ENCODE measurements around the gene WDR1. TPM values are rescaled to one million over a fixed set of nuclear protein-coding genes. Genes with fewer than 3 reads are reported as not detected.

Gene WDR1
- total and polyA plus RNA-seq, 2 of the 13 experiments (the other 11 are each of a cell fraction or from before 2014, with no cell fraction given) = 106 to 198 TPM

DNA sequence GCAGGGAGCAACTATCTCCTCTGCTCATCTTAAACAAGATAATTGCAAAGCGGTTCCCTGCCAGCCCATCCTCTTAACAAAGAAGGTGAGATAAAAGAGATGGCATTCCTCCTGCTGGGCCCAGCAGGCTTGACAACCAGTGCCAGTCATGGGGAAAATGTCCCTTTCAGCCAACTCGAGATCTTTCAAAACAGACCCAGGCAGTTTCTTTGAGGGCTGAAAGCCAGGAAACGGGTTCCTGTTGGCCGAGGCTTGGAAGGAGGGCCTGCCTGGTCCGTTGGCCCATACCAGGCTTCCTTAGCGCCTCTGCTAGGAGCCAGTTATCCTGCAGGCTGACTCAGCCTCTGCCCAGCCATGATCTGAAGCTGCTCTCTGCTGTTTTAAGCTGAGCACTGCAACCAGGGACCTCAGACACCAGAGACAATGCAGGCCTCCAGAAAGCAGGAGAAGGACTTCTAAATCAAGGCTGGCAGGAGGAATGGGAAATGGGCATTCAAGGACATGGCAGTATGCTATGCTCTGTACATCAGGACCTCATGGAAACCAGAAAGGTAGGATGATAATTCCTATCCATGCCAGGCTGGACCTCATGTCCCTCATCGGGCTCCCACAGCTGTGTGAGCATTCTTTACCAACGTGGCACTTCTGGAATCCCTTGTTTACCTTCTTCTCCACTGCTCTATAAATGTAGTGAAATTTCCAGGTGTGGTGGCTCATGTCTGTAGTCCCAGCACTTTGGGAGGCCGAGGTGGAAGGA, 52.9 kb downstream of the WDR1 start (continued):
- TF ChIP-seq, protein P1, sequence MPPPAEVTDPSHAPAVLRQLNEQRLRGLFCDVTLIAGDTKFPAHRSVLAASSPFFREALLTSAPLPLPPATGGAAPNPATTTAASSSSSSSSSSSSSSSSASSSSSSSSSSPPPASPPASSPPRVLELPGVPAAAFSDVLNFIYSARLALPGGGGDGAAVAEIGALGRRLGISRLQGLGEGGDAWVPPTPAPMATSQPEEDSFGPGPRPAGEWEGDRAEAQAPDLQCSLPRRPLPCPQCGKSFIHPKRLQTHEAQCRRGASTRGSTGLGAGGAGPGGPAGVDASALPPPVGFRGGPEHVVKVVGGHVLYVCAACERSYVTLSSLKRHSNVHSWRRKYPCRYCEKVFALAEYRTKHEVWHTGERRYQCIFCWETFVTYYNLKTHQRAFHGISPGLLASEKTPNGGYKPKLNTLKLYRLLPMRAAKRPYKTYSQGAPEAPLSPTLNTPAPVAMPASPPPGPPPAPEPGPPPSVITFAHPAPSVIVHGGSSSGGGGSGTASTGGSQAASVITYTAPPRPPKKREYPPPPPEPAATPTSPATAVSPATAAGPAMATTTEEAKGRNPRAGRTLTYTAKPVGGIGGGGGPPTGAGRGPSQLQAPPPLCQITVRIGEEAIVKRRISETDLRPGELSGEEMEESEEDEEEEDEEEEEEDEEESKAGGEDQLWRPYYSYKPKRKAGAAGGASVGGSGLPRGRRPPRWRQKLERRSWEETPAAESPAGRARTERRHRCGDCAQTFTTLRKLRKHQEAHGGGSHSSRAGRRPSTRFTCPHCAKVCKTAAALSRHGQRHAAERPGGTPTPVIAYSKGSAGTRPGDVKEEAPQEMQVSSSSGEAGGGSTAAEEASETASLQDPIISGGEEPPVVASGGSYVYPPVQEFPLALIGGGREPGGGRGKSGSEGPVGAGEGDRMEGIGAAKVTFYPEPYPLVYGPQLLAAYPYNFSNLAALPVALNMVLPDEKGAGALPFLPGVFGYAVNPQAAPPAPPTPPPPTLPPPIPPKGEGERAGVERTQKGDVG (CRISPR knock-in tag; IDR thresholded peaks at IDR 0.05; ENCODE audit: borderline replicate concordance) = peak; percentile 59; the same call in 1 of the 2 replicates
- no peak for TF ChIP-seq REXO4 (CRISPR knock-in tag; IDR thresholded peaks at IDR 0.05; ENCODE audit: borderline replicate concordance)
- no peak for TF ChIP-seq ZFP36L2 (CRISPR knock-in tag; IDR thresholded peaks at IDR 0.05)
- no peak for TF ChIP-seq MTA3 (CRISPR knock-in tag; IDR thresholded peaks at IDR 0.05)
- TF ChIP-seq BCL6 (CRISPR knock-in tag; IDR thresholded peaks at IDR 0.05) = no peak
- TF ChIP-seq KLF9 (CRISPR knock-in tag; IDR thresholded peaks at IDR 0.05; ENCODE audit: low read depth) = no peak
- TF ChIP-seq, protein P2, sequence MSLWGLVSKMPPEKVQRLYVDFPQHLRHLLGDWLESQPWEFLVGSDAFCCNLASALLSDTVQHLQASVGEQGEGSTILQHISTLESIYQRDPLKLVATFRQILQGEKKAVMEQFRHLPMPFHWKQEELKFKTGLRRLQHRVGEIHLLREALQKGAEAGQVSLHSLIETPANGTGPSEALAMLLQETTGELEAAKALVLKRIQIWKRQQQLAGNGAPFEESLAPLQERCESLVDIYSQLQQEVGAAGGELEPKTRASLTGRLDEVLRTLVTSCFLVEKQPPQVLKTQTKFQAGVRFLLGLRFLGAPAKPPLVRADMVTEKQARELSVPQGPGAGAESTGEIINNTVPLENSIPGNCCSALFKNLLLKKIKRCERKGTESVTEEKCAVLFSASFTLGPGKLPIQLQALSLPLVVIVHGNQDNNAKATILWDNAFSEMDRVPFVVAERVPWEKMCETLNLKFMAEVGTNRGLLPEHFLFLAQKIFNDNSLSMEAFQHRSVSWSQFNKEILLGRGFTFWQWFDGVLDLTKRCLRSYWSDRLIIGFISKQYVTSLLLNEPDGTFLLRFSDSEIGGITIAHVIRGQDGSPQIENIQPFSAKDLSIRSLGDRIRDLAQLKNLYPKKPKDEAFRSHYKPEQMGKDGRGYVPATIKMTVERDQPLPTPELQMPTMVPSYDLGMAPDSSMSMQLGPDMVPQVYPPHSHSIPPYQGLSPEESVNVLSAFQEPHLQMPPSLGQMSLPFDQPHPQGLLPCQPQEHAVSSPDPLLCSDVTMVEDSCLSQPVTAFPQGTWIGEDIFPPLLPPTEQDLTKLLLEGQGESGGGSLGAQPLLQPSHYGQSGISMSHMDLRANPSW (CRISPR knock-in tag; IDR thresholded peaks at IDR 0.05; ENCODE audit: borderline replicate concordance) = no peak
- TF ChIP-seq GLI4 (CRISPR knock-in tag; IDR thresholded peaks at IDR 0.05; ENCODE audit: borderline replicate concordance) = no peak
- 0 out of 2 replicates have a peak, but pooled peaks have one; percentile 33 for TF ChIP-seq KDM2A (CRISPR knock-in tag; IDR thresholded peaks at IDR 0.05; ENCODE audit: borderline replicate concordance, low read depth)
- no peak for TF ChIP-seq ZNF343 (CRISPR knock-in tag; IDR thresholded peaks at IDR 0.05)
- TF ChIP-seq KAT7 (CRISPR knock-in tag; IDR thresholded peaks at IDR 0.05; ENCODE audit: borderline replicate concordance) = no peak
- TF ChIP-seq STAG1 (CRISPR knock-in tag; IDR thresholded peaks at IDR 0.05) = peak; percentile 99
- no peak for TF ChIP-seq ZNF232 (CRISPR knock-in tag; IDR thresholded peaks at IDR 0.05; ENCODE audit: borderline replicate concordance)
- 0 out of 2 replicates have a peak, but pooled peaks have one; percentile 54 for TF ChIP-seq MIXL1 (CRISPR knock-in tag; IDR thresholded peaks at IDR 0.05)
- no peak for TF ChIP-seq SOX13 (IDR thresholded peaks at IDR 0.05)
- TF ChIP-seq SOX13 (CRISPR knock-in tag; conservative IDR thresholded peaks at IDR 0.05 in 1 of 2, IDR thresholded peaks at IDR 0.05 in 1 of 2) = no peak
- TF ChIP-seq, protein P3, sequence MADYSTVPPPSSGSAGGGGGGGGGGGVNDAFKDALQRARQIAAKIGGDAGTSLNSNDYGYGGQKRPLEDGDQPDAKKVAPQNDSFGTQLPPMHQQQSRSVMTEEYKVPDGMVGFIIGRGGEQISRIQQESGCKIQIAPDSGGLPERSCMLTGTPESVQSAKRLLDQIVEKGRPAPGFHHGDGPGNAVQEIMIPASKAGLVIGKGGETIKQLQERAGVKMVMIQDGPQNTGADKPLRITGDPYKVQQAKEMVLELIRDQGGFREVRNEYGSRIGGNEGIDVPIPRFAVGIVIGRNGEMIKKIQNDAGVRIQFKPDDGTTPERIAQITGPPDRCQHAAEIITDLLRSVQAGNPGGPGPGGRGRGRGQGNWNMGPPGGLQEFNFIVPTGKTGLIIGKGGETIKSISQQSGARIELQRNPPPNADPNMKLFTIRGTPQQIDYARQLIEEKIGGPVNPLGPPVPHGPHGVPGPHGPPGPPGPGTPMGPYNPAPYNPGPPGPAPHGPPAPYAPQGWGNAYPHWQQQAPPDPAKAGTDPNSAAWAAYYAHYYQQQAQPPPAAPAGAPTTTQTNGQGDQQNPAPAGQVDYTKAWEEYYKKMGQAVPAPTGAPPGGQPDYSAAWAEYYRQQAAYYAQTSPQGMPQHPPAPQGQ (CRISPR knock-in tag; IDR thresholded peaks at IDR 0.05; ENCODE audit: borderline replicate concordance) = no peak
- TF ChIP-seq ZNF17 (CRISPR knock-in tag; IDR thresholded peaks at IDR 0.05) = no peak
- TF ChIP-seq ZNF558 (CRISPR knock-in tag; IDR thresholded peaks at IDR 0.05; ENCODE audit: borderline replicate concordance) = no peak
- no peak for TF ChIP-seq ZNF225 (CRISPR knock-in tag; IDR thresholded peaks at IDR 0.05)
- no peak for TF ChIP-seq HDAC2 (CRISPR knock-in tag; IDR thresholded peaks at IDR 0.05)
